22Rv1 (cell line): Measurements from ENCODE around the gene RAC3.

Source experiments
- H3K27ac ChIP-seq: fragments of 450-650 bp; 2 replicates; pipeline ENCODE4 v1.5.1; 2017
- CTCF ChIP-seq: fragments of 450-650 bp; IDR thresholded peaks from 2 replicates; pipeline ENCODE4 v1.5.1; 2017; ENCODE audit warnings: mild to moderate bottlenecking
- ZFX ChIP-seq: fragments of 450-650 bp; IDR thresholded peaks from 2 replicates; pipeline ENCODE4 v1.6.1; 2017; ENCODE audit warnings: antibody characterized with exemption, borderline replicate concordance

RAC3 gene

GRCh38 chr17:82009413-82009812 is 22.1 kb upstream of the RAC3 start:
- H3K27ac ChIP-seq: no peak overlapping the region
- TF ChIP-seq CTCF: no peak
- no peak for TF ChIP-seq ZFX

GRCh38 chr17:82010575-82011525 is 20.6 kb upstream of the RAC3 start:
- no peak for TF ChIP-seq ZFX
- no peak for TF ChIP-seq CTCF
- H3K27ac ChIP-seq: no peak overlapping the region

GRCh38 chr17:82011617-82012187 is 19.8 kb upstream of the RAC3 start:
- no peak for TF ChIP-seq ZFX
- no peak for TF ChIP-seq CTCF
- no peak overlapping the region for H3K27ac ChIP-seq

- no peak overlapping the region for H3K27ac ChIP-seq
- no peak for TF ChIP-seq ZFX
Measured at GRCh38 chr17:82012261-82012639, 19.2 kb upstream of the RAC3 start.

- H3K27ac ChIP-seq: no peak overlapping the region
- TF ChIP-seq CTCF: no peak
- no peak for TF ChIP-seq ZFX
Measured at GRCh38 chr17:82012640-82013295, 18.7 kb upstream of the RAC3 start.

GRCh38 chr17:82013341-82013740 is 18.1 kb upstream of the RAC3 start:
- TF ChIP-seq ZFX (no peak), CTCF (no peak)

GRCh38 chr17:82013772-82014321 is 17.6 kb upstream of the RAC3 start:
- H3K27ac ChIP-seq: no peak overlapping the region
- TF ChIP-seq CTCF (no peak), ZFX (no peak)

More at GRCh38 chr17:82013341-82013740, 18.1 kb upstream of the RAC3 start:
- no peak overlapping the region for H3K27ac ChIP-seq
